NCI-H146 (cell line): ENCODE data around the gene PLSCR3.

ENCODE experiments used
- DNase-seq: peaks from one replicate; lab custom pipeline; 2025; lab: John Stamatoyannopoulos, UW

PLSCR3 gene

GRCh38 chr17:7347630-7348477 is 46.5 kb downstream of the PLSCR3 start:
- no peak for DNase-seq

- no peak for DNase-seq
Observed at GRCh38 chr17:7346761-7347614, 47.3 kb downstream of the PLSCR3 start.

- no peak for DNase-seq
Observed at GRCh38 chr17:7343250-7343649, 51.1 kb downstream of the PLSCR3 start.

GRCh38 chr17:7341842-7342241 is 52.5 kb downstream of the PLSCR3 start:
- DNase-seq = no peak

GRCh38 chr17:7340179-7340578 is 54.1 kb downstream of the PLSCR3 start:
- no peak for DNase-seq
